ENCODE data around the gene SSBP4. TPM values are rescaled to one million over a fixed set of nuclear protein-coding genes. Genes with fewer than 3 reads are reported as not detected.

The SSBP4 gene
- total RNA-seq, 1 donor from 2014 or later, result 63.3 TPM

- DNase-seq (ENCODE audit: low spot score), result no peak
Observed at GRCh38 chr19:18441804-18442788, 22.9 kb downstream of the SSBP4 start.

GRCh38 chr19:18442941-18443340 is 23.7 kb downstream of the SSBP4 start:
- no peak for DNase-seq (ENCODE audit: low spot score)

GRCh38 chr19:18443406-18443805 is 24.2 kb downstream of the SSBP4 start:
- DNase-seq (ENCODE audit: low spot score), result no peak

DNA sequence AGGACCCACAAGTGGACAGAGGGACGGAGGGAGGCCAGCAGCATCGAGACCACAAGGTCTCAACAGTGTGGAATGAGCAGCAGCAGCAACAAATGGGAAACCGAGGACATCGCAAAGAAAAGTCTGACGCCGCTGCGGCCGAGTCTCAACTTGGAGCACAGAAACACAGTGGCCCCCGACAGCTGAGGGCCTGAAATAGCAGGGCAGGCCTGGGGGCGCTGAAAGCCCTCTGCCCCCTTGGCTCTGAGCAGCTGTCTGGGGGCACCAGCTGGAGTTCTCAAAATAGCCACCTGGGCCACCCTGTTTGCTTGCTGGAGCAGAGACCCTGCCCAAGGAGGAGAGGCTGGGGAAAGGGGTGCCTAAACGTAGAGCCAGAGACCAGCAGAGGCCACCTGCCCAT is 24.6 kb downstream of the SSBP4 start:
- DNase-seq (ENCODE audit: low spot score), result no peak

DNA sequence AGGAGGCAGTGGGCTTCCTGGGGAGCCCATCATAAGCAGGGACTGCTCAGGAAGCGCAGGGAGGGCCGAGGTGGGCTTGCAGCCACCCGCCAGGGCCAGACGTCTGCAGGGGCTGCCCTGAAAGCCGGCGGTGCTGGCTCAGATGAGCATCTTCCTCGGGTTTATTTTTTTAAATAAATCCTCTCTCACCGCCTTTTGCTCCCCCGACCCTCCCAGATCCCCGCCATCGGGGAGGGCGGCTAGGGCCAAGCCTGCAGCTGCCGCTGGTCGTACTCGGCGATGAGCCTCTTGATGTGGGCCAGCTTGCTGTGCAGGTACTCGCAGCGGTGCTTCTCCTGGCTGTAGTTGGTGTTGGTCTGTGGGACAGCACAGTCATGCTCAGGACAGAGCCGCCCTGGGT is 25.3 kb downstream of the SSBP4 start:
- DNase-seq (ENCODE audit: low spot score), result no peak

DNA sequence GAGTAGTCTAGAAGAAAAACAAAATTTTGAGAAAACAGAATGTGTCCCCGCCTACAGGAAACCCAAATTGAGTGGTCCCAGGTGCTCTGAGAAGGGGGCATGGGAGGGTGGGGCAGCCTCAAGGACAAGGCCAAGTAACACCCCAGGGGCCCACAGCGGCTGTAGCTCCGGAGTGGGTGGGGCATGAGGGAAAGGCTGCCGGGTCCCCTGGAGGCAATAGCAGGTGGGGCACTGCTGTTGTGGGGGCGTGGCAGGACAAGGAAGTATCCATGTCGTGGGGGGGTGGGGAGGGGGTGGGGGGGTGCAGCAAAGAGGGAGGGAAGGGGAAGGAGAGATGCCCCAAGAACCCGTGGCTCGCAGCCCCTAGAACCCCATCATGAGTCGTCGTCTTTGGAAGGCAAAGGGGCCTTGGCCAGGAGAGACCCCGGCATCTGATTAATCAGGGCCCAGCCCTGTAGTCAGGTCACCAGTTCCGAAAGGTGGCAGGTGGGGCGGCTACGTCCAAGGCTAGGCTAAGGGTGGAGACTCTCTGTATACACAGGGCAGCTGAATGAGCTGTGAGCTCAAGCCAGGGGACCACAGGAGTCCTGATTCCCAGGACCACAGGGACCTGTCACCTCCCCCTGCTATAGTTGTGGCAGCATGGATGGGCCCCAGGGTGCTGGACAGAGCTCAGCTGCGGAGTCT is 26.2 kb downstream of the SSBP4 start:
- no peak for DNase-seq (ENCODE audit: low spot score)

DNA sequence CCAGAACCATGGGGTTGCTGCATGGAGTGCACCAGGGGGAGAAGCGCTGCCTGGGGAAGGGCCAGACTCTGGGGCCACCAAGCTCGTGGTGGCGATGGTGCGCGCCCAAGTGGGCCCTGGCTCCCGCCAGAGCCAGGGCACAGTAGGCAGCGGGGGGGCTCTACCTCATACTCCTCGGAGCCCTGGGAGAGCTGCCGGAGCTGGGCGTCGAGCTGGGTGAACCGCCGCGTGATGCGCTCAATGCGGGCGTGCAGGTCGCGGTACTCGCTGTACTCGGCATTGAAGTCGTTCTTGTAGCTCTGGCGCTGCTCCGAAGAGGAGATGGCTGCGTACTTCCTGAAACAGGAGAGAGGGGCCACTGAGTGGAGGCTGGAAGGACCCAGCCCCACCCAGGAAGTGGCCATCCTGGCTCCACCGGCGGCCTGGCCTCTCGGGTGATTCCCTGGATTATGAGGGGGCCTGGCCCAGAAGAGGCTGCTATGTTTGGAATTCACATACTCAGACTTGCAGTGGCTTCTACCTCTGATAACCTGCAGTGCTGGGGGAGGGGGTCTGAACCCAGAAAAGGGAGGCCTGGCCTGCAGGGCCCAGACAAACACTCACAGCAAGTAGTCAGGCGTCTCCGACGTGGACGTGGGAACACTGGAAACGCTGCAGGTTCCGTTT is 27.1 kb downstream of the SSBP4 start:
- no peak for DNase-seq (ENCODE audit: low spot score)

DNA sequence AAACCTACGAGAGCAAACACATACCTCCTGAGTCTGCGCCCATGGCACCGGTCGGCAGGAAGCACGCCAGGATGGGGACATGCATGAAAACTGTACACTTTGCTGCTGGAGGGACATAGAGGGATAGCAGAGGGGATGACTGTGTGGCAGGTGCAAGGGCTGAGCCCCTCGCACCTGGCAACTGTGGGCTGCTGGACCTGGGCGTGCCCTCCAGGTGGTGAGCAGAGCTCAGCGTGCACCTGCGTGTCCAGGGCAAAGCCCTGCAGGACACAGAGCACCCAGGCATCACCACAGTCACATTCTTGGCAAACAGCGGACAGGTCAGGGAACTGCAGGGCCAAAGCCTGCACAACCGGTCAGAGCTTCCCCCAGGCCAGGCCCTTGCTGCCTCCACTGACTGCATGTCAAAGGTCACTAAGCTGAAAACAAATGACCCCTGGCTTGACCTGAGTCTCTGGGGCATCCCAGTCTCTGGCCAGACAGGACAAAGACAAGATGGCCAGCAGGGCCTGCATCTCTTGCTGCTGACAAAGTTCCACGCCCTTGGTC is 27.7 kb downstream of the SSBP4 start:
- DNase-seq (ENCODE audit: low spot score), result no peak

DNA sequence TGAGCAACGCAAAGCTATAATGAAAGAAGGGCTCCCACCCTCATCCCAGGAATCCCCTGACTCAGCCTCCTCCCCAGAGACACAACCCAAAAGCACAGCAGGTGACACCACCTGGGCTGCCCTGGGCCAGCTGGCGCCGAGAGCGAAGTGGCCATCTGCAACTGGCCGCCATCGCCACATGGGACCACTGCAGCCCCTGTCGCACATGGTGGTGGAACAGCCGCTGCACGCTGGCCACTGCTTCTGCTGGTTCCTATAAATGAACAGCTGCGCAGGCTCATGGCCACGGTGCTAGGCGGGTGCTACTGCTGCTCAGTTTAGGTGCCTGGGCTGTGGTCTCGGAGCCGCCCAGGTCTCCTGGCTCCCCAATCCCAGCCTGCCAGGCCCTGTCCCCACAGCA is 30.4 kb downstream of the SSBP4 start:
- no peak for DNase-seq (ENCODE audit: low spot score)

DNA sequence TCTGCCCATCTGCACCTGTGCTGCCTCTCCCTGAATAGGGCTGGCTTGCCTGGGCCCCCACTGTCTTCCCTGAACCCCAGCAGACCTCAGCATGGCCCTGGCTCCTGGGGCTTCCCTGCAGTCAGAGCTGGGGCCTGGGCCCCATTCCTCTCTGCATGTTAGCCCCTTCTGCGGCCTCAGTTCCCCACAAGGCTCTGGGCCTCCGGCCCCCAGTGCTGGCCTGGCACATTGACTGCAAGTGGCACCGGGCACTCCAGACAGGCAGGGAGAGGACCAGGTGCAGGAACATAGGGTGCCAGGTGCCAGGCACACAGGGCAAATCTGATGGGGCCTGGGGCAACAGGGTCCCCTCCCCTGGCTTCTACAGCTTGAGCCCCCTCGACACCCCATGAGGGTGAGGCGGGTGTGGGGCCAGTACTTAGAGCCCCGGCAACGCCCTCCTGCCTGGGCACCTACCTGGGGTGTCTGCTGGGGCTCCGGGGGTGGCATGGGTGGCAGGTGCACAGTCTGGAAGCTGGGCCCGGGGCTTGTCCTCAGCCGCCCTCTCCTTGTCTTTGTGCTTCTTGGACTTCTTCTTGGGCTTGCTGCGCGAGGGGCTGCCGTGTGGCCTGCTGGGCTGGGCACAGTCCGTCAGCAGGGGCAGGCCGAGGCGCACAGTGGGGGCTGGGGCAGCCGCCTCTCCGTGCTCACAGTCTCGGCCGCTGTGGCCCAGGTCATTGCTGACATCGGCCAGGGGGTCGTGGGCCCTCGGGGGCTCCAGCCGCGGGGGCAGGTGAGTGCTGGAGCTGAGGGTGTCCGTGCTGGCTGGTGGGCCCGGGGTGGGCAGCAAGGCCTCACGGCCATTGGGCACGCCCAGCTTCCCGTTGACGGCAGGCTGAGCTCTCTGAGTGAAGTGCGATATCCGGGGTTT is 31.1 kb downstream of the SSBP4 start:
- DNase-seq (ENCODE audit: low spot score), result no peak

GRCh38 chr19:18450931-18451836 is 32.0 kb downstream of the SSBP4 start:
- no peak for DNase-seq (ENCODE audit: low spot score)

- no peak for DNase-seq (ENCODE audit: low spot score)
Observed at GRCh38 chr19:18452386-18452785, 33.2 kb downstream of the SSBP4 start.

- DNase-seq (ENCODE audit: low spot score), result no peak
Observed at GRCh38 chr19:18453269-18454024, 34.2 kb downstream of the SSBP4 start.

DNA sequence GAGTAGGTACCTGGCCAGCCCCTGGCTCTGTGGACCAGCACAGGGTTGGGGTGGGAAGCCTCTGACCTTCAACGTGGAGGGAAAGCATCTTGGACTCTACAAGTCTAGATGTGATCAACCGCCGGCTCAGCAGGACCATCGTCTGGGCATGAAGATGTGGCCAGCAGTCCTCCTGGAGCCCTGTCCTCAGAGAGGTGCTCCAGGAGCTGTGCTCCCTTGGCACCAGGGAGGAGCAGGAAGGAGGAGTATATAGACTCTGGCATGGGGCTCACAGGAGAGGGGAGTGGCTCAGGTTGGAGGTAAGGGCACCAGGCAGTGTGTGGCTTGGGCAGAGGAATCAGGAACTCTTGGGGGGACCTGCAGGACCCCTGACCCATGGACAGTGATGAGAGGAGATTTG is 37.1 kb downstream of the SSBP4 start:
- no peak for DNase-seq (ENCODE audit: low spot score)

- no peak for DNase-seq (ENCODE audit: low spot score)
Observed at GRCh38 chr19:18456974-18457373, 37.8 kb downstream of the SSBP4 start.

DNA sequence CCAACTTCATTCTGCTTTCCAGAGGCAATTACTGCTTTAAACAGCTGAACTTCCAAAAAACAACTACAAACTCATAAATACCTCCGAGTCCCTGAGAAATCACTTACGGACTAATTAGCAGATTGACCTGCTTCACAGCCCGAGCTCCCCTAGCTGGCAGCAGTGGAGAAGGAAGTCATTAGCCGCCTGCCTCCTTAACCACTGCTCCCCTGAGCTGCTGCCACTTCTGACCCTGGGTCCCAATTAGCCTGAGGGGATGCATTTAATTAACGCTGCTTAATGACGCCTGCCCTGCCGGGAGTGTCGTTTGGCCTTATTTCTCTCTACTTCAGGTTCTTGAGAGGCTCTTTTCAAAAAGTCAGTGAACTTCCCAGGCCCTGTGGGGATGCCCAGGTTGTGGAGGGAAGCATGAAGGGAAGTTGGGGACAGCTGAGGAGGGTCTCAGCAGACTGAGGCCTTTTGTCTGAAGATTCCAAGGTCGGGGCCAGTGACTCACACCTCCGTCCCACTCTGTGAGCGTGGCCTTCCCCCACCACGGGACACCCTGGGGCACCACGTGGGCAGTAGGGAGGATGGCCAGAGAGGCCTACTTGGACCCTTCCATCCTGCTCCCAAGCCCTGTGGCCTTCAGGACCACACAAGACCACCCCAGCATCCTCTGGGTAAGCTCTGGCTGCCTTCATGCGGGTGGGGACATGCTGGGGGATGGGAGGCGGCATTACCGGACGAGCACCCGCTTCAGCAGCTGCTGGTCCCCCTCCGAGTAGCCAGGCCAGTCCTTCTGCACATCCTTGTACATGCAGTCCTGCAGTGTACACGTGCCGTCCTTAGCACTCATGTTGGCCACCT is 38.5 kb downstream of the SSBP4 start:
- no peak for DNase-seq (ENCODE audit: low spot score)

- DNase-seq (ENCODE audit: low spot score), result no peak
Observed at GRCh38 chr19:18460900-18461299, 41.7 kb downstream of the SSBP4 start.

DNA sequence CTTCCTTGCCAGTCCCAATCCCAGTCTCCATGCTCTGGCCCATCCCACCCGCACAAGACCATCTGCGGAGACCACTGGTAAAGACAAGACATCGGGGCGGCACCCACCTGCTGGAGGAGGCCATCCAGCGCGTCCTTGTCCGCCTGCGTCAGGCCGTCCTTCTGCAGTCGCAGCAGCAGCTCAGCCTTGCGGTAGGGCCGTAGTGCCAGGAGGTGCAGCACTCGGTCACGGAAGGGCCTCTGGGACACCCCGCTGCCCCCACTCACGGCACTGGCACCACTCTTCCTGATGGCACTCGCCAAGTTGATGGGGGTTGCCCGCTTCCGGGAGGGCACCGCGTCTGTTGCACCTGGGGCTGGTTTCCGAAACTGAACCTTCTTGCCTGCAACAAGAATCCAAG is 42.3 kb downstream of the SSBP4 start:
- DNase-seq (ENCODE audit: low spot score), result no peak

Data from mesenteric fat pad (tissue), 1 donor.